ENCODE data around the gene ADAD1. TPM values are rescaled to one million over a fixed set of nuclear protein-coding genes. Genes with fewer than 3 reads are reported as not detected.

ADAD1 gene
- total RNA-seq, 1 experiment from 2014 or later = not detected

GRCh38 chr4:122476745-122477144 lies 97.9 kb downstream of the ADAD1 start:
- H3K18ac ChIP-seq (ENCODE audit: insufficient read length, low read depth, low read length) = no peak overlapping the region
- H3K9ac ChIP-seq (ENCODE audit: extremely low read depth, insufficient read length, low read length) = no peak overlapping the region
- H3K27me3 ChIP-seq (ENCODE audit: insufficient read depth, low read length) = no peaks in the 10 kb centered on the region
- Mint-ChIP-seq H3K4me1 (peaks cover 4% of the 10 kb centered on the region in 2 experiments; a peak in 3 of 4 replicates), H3K9me3 (peaks cover 0 to 6% of the 10 kb centered on the region in 2 experiments; a peak in 2 of 5 replicates), H3K4me3 (no peak overlapping the region), H3K27me3 (ENCODE audit: low read depth) (no peaks in the 10 kb centered on the region), H3K27ac (no peak overlapping the region), H3K36me3 (ENCODE audit: insufficient read depth in 1 of 3, low read depth in 3 of 3) (no peaks in the 10 kb centered on the region)
- H2AK5ac ChIP-seq (ENCODE audit: insufficient read length, low read length) = no peak overlapping the region
- H3T11ph ChIP-seq (ENCODE audit: low read length) = no peak overlapping the region
- no peak overlapping the region for H2BK5ac ChIP-seq (ENCODE audit: insufficient read length, low read length)
- no peak overlapping the region for H4K91ac ChIP-seq (ENCODE audit: insufficient read length, low read depth, low read length)
- no peak overlapping the region for H2BK15ac ChIP-seq (ENCODE audit: low read depth, low read length)
- H3K4ac ChIP-seq (ENCODE audit: low read depth, low read length) = no peak overlapping the region
- H2AFZ ChIP-seq (ENCODE audit: low read length) = no peak overlapping the region
- H3K4me2 ChIP-seq (ENCODE audit: insufficient read depth, insufficient read length, low read length) = no peak overlapping the region
- H4K5ac ChIP-seq (ENCODE audit: insufficient read length, low read depth, low read length) = no peak overlapping the region
- no peak for TF ChIP-seq CTCF (conservative IDR thresholded peaks at IDR 0.05)
- H3K27ac ChIP-seq (ENCODE audit: insufficient read length, low read depth, low read length) = no peak overlapping the region
- no peak overlapping the region for H2BK12ac ChIP-seq (ENCODE audit: insufficient read length, low read depth, low read length)
- DNase-seq = no peak
- no peaks in the 10 kb centered on the region for H3K4me1 ChIP-seq (ENCODE audit: insufficient read depth, low read length)
- H3K9me3 ChIP-seq (ENCODE audit: control insufficient read depth, low read depth, low read length) = no peaks in the 10 kb centered on the region
- H3K23me2 ChIP-seq (ENCODE audit: insufficient read length, low read depth, low read length, poor library complexity, severe bottlenecking) = no peaks in the 10 kb centered on the region
- H3K14ac ChIP-seq (ENCODE audit: insufficient read depth, low read length) = no peak overlapping the region
- no peak overlapping the region for H3K56ac ChIP-seq (ENCODE audit: insufficient read length, low read depth, low read length)
- no peak overlapping the region for H3K23ac ChIP-seq (ENCODE audit: insufficient read length, low read depth, low read length)
- no peak overlapping the region for H2BK20ac ChIP-seq (ENCODE audit: low read depth, low read length, poor library complexity, severe bottlenecking)
- no peak overlapping the region for H2BK120ac ChIP-seq (ENCODE audit: low read depth, low read length, poor library complexity, severe bottlenecking)
- no CpG with 5 or more reads among the region's 1 CpG for WGBS (ENCODE audit: extremely low coverage, insufficient read length, low lambda C conversion rate)
- no peaks in the 10 kb centered on the region for H4K20me1 ChIP-seq (ENCODE audit: control insufficient read depth, insufficient read depth, insufficient read length)
- H3K79me1 ChIP-seq (ENCODE audit: insufficient read depth, low read depth, low read length, poor library complexity, severe bottlenecking) = no peaks in the 10 kb centered on the region
- H3K79me2 ChIP-seq (ENCODE audit: insufficient read depth, low read length) = no peaks in the 10 kb centered on the region
- H4K8ac ChIP-seq (replicated peaks; ENCODE audit: insufficient read length, low read depth, low read length) = no peak overlapping the region

Other genes starting within 250 kb of the ADAD1 start
- 22.2 and 27.4 TPM in 2 replicates for gene BLTP1, start 226.7 kb upstream of the ADAD1 start, total RNA-seq (2021)
- gene IL2, start 77.7 kb downstream of the ADAD1 start, total RNA-seq (2021) = not detected in 2 replicates
- gene IL21, start 242.1 kb downstream of the ADAD1 start, total RNA-seq (2021) = not detected in 2 replicates